Frontal cortex (tissue), 4 donors: Measurements from ENCODE around the gene AP2A1. TPM values are rescaled to one million over a fixed set of nuclear protein-coding genes. Genes with fewer than 3 reads are reported as not detected.
"Not testable (repeated sequence)": the region's sequence is repeated elsewhere in the genome, so short reads cannot be mapped to it uniquely, and the experiment has no call there.

Experiments used
- DNase-seq, 2 donors: peaks; one replicate each; pipeline ENCODE4 v3.0.0; 2012; ENCODE audit warnings: low spot score in 2 of 2
- FAIRE-seq: peaks from 2 replicates; lab custom pipeline; 2012; peaks lifted over from hg19 to GRCh38; lab: Jason Lieb, UNC
- total RNA-seq: library from RNA; depleted of rRNA; stranded (reverse); fragments of >200 nt; gene quantifications from one replicate; pipeline ENCODE4 v1.2.3, GENCODE V29; 2014
- donor health status: control.
- donor health status: control.
- donor health status: control.

Gene AP2A1
- total RNA-seq, 1 donor from 2014 or later: 50.5 TPM

- peak in 1 of 2 donors; percentile 62 for DNase-seq
- no peak for FAIRE-seq
Observed at GRCh38 chr19:49809160-49809940, 42.5 kb downstream of the AP2A1 start.

- DNase-seq (no peak), FAIRE-seq (no peak)
Observed at GRCh38 chr19:49809941-49810389, 43.2 kb downstream of the AP2A1 start.

- DNase-seq: no peak
- no peak for FAIRE-seq
Observed at GRCh38 chr19:49811328-49811727, 44.5 kb downstream of the AP2A1 start.

- FAIRE-seq: no peak
Observed at GRCh38 chr19:49812452-49812996, 45.7 kb downstream of the AP2A1 start.

GRCh38 chr19:49812997-49813861 lies 46.4 kb downstream of the AP2A1 start, which contains the start of gene FUZ:
TSS of gene FUZ (minus strand) at chr19:49813292. CDS start at chr19:49813106, 186 bp downstream.
- FAIRE-seq: peak; percentile 99

More at GRCh38 chr19:49812452-49812996, 45.7 kb downstream of the AP2A1 start:
- DNase-seq: no peak

GRCh38 chr19:49814010-49814409 lies 47.2 kb downstream of the AP2A1 start:
- FAIRE-seq (no peak), DNase-seq (no peak)

More at GRCh38 chr19:49812997-49813861, 46.4 kb downstream of the AP2A1 start, which contains the start of gene FUZ:
- DNase-seq: peak; percentile 90 to 94

- DNase-seq (no peak), FAIRE-seq (no peak)
Observed at GRCh38 chr19:49816590-49816989, 49.8 kb downstream of the AP2A1 start.

GRCh38 chr19:49817964-49818648 lies 51.3 kb downstream of the AP2A1 start, which contains the start of gene MED25:
TSS of gene MED25 (plus strand) at chr19:49818289. CDS start at chr19:49818342, 53 bp downstream.
- no peak for FAIRE-seq
- peak; percentile 92 to 93 for DNase-seq

- FAIRE-seq: no peak
- no peak for DNase-seq
Observed at GRCh38 chr19:49818649-49819370, 52.0 kb downstream of the AP2A1 start.

GRCh38 chr19:49819452-49820115 lies 52.8 kb downstream of the AP2A1 start:
- DNase-seq, FAIRE-seq: not testable (repeated sequence)

GRCh38 chr19:49820125-49820524 lies 53.3 kb downstream of the AP2A1 start:
- DNase-seq (no peak), FAIRE-seq (no peak)

GRCh38 chr19:49823472-49823871 lies 56.7 kb downstream of the AP2A1 start:
- no peak for FAIRE-seq
- DNase-seq: no peak

- DNase-seq (no peak), FAIRE-seq (no peak)
Observed at GRCh38 chr19:49824662-49825061, 57.9 kb downstream of the AP2A1 start.

- DNase-seq (no peak), FAIRE-seq (no peak)
Observed at GRCh38 chr19:49827034-49827433, 60.2 kb downstream of the AP2A1 start.

GRCh38 chr19:49829200-49829599 lies 62.4 kb downstream of the AP2A1 start:
- DNase-seq (no peak), FAIRE-seq (no peak)

- FAIRE-seq: no peak
- DNase-seq: no peak
Observed at GRCh38 chr19:49829721-49830120, 62.9 kb downstream of the AP2A1 start.

- FAIRE-seq (no peak), DNase-seq (no peak)
Observed at GRCh38 chr19:49830766-49831165, 64.0 kb downstream of the AP2A1 start.

- FAIRE-seq (no peak), DNase-seq (no peak)
Observed at GRCh38 chr19:49831592-49831991, 64.8 kb downstream of the AP2A1 start.
